ENCODE measurements around the gene PPL. TPM values are rescaled to one million over a fixed set of nuclear protein-coding genes. Genes with fewer than 3 reads are reported as not detected.

PPL gene
- total and polyA plus RNA-seq, 2 of the 13 experiments (the other 11 are each of a cell fraction or from before 2014, with no cell fraction given), result 5.7 to 6.6 TPM

GRCh38 chr16:4944333-4945281 is 7.7 kb upstream of the PPL start (continued):
- TF ChIP-seq CCAR2 (optimal IDR thresholded peaks at IDR 0.05; ENCODE audit: low read depth, low read length) (no peak), ZNF572 (CRISPR knock-in tag; IDR thresholded peaks at IDR 0.05) (peak; percentile 40; the same call in 1 of the 2 replicates), JUNB (CRISPR knock-in tag; IDR thresholded peaks at IDR 0.05; ENCODE audit: borderline replicate concordance) (peak; percentile 100), HOXA3 (CRISPR knock-in tag; IDR thresholded peaks at IDR 0.05) (peak; percentile 82), ZC3H4 (CRISPR knock-in tag; IDR thresholded peaks at IDR 0.05; ENCODE audit: borderline replicate concordance) (no peak), ZNF280B (CRISPR knock-in tag; IDR thresholded peaks at IDR 0.05; ENCODE audit: borderline replicate concordance) (no peak), ESRRA (CRISPR knock-in tag; IDR thresholded peaks at IDR 0.05; ENCODE audit: low read depth) (no peak), ELF3 (CRISPR knock-in tag; IDR thresholded peaks at IDR 0.05) (peak; percentile 68), ZNF264 (CRISPR knock-in tag; IDR thresholded peaks at IDR 0.05) (no peak), ZNF333 (CRISPR knock-in tag; IDR thresholded peaks at IDR 0.05; ENCODE audit: borderline replicate concordance) (no peak), ZNF496 (CRISPR knock-in tag; IDR thresholded peaks at IDR 0.05; ENCODE audit: insufficient replicate concordance) (no peak), ZNF282 (IDR thresholded peaks at IDR 0.05; ENCODE audit: partially characterized antibody) (no peak), ZBTB21 (CRISPR knock-in tag; IDR thresholded peaks at IDR 0.05) (no peak), ZNF766 (CRISPR knock-in tag; IDR thresholded peaks at IDR 0.05; ENCODE audit: borderline replicate concordance) (no peak), MIXL1 (CRISPR knock-in tag; IDR thresholded peaks at IDR 0.05) (no peak), RELA (CRISPR knock-in tag; IDR thresholded peaks at IDR 0.05) (no peak), TBP (CRISPR knock-in tag; IDR thresholded peaks at IDR 0.05) (no peak)
- TF ChIP-seq, protein P1, sequence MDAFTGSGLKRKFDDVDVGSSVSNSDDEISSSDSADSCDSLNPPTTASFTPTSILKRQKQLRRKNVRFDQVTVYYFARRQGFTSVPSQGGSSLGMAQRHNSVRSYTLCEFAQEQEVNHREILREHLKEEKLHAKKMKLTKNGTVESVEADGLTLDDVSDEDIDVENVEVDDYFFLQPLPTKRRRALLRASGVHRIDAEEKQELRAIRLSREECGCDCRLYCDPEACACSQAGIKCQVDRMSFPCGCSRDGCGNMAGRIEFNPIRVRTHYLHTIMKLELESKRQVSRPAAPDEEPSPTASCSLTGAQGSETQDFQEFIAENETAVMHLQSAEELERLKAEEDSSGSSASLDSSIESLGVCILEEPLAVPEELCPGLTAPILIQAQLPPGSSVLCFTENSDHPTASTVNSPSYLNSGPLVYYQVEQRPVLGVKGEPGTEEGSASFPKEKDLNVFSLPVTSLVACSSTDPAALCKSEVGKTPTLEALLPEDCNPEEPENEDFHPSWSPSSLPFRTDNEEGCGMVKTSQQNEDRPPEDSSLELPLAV (CRISPR knock-in tag; conservative IDR thresholded peaks at IDR 0.05; ENCODE audit: low read depth), result no peak
- TF ChIP-seq, protein P2, sequence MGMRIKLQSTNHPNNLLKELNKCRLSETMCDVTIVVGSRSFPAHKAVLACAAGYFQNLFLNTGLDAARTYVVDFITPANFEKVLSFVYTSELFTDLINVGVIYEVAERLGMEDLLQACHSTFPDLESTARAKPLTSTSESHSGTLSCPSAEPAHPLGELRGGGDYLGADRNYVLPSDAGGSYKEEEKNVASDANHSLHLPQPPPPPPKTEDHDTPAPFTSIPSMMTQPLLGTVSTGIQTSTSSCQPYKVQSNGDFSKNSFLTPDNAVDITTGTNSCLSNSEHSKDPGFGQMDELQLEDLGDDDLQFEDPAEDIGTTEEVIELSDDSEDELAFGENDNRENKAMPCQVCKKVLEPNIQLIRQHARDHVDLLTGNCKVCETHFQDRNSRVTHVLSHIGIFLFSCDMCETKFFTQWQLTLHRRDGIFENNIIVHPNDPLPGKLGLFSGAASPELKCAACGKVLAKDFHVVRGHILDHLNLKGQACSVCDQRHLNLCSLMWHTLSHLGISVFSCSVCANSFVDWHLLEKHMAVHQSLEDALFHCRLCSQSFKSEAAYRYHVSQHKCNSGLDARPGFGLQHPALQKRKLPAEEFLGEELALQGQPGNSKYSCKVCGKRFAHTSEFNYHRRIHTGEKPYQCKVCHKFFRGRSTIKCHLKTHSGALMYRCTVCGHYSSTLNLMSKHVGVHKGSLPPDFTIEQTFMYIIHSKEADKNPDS (CRISPR knock-in tag; IDR thresholded peaks at IDR 0.05), result 0 out of 2 replicates have a peak, but pooled peaks have one; percentile 52
- TF ChIP-seq, protein P3, sequence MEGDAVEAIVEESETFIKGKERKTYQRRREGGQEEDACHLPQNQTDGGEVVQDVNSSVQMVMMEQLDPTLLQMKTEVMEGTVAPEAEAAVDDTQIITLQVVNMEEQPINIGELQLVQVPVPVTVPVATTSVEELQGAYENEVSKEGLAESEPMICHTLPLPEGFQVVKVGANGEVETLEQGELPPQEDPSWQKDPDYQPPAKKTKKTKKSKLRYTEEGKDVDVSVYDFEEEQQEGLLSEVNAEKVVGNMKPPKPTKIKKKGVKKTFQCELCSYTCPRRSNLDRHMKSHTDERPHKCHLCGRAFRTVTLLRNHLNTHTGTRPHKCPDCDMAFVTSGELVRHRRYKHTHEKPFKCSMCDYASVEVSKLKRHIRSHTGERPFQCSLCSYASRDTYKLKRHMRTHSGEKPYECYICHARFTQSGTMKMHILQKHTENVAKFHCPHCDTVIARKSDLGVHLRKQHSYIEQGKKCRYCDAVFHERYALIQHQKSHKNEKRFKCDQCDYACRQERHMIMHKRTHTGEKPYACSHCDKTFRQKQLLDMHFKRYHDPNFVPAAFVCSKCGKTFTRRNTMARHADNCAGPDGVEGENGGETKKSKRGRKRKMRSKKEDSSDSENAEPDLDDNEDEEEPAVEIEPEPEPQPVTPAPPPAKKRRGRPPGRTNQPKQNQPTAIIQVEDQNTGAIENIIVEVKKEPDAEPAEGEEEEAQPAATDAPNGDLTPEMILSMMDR (CRISPR knock-in tag; IDR thresholded peaks at IDR 0.05), result peak; percentile 12; the same call in 1 of the 2 replicates
- TF ChIP-seq, protein P4, sequence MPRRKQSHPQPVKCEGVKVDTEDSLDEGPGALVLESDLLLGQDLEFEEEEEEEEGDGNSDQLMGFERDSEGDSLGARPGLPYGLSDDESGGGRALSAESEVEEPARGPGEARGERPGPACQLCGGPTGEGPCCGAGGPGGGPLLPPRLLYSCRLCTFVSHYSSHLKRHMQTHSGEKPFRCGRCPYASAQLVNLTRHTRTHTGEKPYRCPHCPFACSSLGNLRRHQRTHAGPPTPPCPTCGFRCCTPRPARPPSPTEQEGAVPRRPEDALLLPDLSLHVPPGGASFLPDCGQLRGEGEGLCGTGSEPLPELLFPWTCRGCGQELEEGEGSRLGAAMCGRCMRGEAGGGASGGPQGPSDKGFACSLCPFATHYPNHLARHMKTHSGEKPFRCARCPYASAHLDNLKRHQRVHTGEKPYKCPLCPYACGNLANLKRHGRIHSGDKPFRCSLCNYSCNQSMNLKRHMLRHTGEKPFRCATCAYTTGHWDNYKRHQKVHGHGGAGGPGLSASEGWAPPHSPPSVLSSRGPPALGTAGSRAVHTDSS (CRISPR knock-in tag; conservative IDR thresholded peaks at IDR 0.05), result no peak

All from HepG2 (cell line).